ENCODE results near the gene NXPH3.

DNA sequence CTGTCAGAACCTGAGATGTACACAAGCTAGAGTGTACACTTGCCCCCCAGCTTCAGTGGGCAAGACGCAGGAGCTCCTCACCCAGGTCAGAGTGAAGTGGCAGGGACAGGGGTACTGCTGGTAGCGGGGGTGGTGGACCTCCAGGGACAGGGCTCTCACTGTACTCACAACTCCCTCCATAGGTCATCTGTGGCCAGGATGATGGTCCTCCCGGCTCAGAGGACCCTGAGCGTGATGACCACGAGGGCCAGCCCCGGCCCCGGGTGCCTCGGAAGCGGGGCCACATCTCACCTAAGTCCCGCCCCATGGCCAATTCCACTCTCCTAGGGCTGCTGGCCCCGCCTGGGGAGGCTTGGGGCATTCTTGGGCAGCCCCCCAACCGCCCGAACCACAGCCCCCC lies 2.7 kb downstream of the NXPH3 start:
- TF ChIP-seq, protein P1, sequence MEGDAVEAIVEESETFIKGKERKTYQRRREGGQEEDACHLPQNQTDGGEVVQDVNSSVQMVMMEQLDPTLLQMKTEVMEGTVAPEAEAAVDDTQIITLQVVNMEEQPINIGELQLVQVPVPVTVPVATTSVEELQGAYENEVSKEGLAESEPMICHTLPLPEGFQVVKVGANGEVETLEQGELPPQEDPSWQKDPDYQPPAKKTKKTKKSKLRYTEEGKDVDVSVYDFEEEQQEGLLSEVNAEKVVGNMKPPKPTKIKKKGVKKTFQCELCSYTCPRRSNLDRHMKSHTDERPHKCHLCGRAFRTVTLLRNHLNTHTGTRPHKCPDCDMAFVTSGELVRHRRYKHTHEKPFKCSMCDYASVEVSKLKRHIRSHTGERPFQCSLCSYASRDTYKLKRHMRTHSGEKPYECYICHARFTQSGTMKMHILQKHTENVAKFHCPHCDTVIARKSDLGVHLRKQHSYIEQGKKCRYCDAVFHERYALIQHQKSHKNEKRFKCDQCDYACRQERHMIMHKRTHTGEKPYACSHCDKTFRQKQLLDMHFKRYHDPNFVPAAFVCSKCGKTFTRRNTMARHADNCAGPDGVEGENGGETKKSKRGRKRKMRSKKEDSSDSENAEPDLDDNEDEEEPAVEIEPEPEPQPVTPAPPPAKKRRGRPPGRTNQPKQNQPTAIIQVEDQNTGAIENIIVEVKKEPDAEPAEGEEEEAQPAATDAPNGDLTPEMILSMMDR (IDR thresholded peaks at IDR 0.05; ENCODE audit: low read length): no peak
- TF ChIP-seq EZH2 (IDR thresholded peaks at IDR 0.05; ENCODE audit: borderline replicate concordance, low read length): no peak

All from OCI-LY1 (cell line).